HG02870 (cell line): Measurements from ENCODE around the gene OSBPL8.
"Not testable (repeated sequence)": the region's sequence is repeated elsewhere in the genome, so short reads cannot be mapped to it uniquely, and the experiment has no call there.

Experiments used
- ATAC-seq: cut with Tn5 transposase; IDR thresholded peaks from one replicate; pipeline ENCODE4 v1.9.1; 2021; ENCODE audit warnings: mild to moderate bottlenecking, moderate library complexity; ENCODE audit not compliant: unreplicated experiment

Gene OSBPL8

DNA sequence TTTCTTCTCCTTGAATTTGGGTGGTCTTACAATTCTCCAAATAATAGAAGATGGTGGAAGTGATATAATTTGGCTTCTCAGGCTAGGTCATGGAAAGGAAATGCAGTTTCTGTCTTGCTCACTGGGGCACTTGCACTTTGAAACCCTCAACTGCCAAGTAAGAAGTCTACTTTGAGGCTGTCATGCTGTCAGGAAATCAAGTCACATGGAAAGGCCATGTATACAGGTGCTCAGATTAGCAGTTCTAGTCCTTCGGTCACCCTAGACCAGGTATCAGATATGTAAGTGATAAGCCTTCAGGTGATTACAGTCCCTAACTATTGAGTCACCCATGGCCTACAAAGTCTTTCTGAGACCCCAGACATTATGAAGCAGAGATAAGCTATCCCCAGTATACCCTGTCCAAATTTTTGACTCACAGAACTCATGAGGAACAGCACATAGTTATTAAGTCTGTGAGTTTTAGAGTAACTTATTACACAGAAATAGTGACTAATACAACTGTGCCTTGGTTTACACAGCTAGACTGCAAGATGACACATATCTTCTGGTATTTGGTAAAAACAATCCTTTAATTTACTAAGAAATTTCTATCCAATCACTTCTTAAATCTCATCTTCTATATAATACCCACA, 185.1 kb downstream of the OSBPL8 start:
- no peak for ATAC-seq

DNA sequence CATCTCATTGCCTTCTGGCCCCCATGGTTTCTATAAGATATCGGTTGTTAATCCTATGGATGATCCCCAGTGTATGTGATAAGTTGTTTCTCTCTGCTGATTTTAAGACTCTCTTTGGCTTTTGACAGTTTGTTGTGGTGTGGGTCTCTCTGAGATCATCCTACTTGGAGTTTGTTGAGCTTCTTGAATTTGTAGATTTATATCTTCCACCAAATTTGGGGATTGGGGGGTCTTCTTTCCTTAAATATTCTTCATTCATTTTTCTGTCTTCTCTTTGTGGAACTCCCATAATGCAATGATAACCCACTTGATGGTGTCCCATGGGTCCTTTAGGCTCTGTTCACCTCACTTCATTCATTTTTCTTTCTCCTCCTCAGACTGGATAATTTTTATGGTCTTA, 191.3 kb downstream of the OSBPL8 start:
- no peak for ATAC-seq

DNA sequence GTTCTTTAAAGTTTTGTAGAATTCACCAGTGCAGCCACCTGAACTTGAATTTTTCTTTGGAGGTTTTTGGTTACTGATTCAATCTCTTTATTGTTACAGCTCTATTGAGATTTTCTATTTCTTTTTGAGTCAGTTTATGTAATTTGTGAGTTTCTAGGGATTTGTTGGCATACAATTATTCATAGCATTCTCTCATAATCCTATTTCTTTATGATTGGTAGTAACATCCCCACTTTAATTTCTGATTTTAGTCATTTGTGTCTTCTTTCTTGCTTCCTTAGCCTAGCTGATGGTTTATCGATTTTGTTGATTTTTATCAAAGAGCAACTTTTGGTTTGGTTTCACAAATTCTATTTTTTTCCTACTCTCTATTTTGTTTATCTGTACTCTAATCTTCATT, 193.4 kb downstream of the OSBPL8 start:
- no peak for ATAC-seq

DNA sequence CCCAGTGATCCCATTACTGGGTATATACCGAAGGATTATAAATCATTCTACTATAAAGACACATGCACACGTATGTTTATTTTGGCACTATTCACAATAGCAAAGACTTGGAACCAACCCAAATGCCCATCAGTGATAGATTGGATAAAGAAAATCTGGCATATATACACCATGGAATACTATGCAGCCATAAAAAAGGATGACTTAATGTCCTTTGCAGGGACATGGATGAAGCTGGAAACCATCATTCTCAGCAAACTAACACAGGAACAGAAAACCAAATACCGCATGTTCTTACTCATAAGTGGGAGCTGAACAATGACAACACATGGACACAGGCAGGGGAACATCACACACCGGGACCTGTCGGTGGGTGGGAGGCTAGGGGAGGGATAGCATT, 195.4 kb downstream of the OSBPL8 start:
- not testable (repeated sequence) for ATAC-seq

DNA sequence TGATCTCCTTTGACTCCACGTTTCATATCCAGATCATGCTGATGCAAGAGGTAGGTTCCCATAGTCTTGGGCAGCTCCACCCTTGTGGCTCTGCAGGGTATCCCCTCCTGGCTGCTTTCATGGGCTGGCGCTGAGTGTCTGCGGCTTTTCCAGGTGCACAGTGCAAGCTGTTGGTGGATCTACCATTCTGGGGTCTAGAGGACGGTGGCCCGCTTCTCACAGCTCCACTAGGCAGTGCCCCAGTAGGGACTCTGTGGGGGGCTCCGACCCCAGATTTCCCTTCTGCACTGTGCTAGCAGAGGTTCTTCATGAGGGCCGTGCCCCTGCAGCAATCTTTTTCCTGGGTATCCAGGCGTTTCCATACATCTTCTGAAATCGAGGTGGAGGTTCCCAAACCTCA, 199.3 kb downstream of the OSBPL8 start:
- no peak for ATAC-seq

DNA sequence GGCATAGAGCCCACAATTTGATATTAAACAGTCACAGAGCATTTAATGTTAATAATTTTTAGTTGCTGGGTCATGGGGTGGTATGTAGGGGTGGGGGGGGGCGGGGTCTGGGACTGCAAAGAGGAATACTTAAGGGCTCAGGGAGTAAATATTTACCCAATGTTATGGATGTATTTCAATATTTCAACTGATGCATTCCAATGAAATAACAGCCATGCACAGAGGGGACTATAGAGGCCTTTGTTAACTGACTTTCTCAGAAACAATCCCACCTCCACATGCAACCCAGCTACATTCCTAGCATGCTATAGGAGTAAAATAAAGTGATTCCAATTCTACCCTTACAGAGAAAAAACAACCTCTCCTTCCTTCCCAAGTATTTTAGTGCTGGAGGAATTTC, 203.5 kb downstream of the OSBPL8 start:
- ATAC-seq, result no peak

DNA sequence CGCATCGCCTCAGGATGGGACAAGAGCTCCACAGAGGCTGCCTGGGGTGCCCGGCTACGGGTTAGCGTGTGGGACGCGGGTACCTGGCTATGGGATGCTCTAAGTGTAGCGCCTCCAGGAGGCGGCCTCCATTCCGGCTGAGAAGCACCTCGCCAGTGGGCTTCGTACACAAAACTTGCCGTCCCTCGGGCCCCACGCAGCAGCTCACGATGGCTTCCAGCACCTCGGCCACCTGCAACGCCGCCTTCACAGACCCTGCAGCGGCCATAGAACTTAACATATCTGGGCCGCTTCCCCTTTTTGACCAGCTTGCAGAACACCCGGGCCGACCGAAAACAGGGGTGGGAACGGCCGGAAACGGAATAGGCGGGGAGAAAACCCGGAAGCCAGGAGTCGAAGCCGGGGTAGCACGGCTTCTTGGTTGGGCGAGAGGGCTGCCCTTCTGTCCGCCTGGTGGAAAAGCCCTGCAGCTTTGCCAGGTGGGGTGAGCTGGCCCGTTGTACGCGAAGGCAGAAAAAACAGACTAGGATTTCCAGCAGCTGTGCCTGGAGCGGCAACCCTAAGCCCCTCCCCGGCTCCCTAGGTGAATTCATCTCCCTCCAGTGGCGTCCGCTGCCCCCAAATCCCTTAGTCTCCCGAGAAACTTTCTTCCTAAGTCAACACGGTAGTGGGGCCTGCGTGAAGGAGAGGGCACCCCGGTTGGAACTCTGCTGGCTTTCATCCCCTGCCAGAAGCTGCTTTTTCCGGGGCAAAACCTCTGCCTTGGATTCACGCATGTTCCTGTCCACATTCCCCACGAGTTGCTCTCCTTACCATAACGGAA, 211.3 kb downstream of the OSBPL8 start, which contains the start of gene BBS10:
BBS10 (minus strand) TSS at position 337 of the 823 bp plus-strand sequence; CDS start at position 280, 57 bp downstream.
- ATAC-seq, result peak; percentile 97

DNA sequence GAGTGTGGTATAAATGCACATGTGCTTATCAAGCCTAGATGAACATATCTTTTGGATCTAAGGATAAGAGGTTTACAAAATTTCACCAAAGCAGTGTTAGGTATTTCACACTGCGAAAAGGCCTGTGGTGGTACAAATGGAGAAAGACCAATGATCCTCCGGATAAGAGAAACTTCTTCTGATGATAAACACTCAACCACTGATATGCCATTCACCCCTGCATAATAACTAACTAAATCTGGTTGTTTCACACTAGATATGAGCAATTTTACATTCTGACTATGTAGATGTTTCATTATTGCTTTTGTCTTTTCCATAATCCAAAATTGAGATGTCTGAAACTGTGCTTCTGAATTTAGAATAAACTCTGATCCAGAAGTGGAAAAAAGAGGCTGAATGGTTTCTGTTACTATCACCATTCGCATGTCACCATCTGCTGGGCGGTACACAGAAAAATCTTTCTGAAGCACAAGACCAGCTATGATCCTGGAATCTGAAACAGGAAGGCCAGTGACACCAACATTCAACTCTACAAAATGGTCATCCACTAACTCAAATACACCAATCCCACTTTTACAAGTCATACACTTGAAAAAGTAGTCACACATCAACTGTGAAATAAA, 212.7 kb downstream of the OSBPL8 start:
- peak; percentile 26 for ATAC-seq

DNA sequence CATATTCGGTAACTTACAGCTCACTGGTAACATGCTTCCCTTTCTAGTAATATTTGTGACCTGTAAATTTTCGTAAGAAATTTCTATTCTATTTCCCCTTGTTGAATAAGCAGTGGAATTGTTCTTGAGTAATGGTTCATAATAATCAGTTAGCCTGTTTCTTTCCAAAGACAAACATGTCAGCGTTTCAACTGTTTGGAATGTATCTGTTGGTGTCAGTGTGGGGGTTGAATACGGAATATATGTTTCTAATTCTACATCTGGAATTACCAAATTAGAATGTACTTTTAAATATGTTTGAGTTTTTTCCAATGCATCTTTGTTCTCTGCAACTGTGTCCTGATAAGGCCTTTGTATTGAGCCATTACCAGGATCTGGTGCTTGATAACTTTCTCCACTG, 213.3 kb downstream of the OSBPL8 start:
- ATAC-seq, result no peak

DNA sequence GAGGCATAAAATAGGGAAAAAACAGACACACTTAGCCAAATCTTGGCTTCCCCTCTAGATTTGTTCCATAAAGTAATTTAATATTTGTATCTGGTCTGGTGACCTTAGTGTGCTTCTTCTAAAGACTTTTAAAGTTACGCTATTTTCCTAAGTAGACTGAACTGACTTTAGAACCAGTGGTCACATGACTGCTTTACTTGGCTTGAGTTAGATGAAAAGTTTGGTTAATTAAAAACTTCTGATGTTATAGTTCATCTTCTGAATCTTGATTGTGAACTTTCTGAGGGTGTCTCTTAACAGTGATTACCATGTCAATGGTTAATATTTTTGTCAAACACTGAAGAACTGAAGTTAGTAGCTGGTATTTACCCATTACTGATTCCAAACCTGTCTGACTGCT, 214.0 kb downstream of the OSBPL8 start:
- no peak for ATAC-seq

DNA sequence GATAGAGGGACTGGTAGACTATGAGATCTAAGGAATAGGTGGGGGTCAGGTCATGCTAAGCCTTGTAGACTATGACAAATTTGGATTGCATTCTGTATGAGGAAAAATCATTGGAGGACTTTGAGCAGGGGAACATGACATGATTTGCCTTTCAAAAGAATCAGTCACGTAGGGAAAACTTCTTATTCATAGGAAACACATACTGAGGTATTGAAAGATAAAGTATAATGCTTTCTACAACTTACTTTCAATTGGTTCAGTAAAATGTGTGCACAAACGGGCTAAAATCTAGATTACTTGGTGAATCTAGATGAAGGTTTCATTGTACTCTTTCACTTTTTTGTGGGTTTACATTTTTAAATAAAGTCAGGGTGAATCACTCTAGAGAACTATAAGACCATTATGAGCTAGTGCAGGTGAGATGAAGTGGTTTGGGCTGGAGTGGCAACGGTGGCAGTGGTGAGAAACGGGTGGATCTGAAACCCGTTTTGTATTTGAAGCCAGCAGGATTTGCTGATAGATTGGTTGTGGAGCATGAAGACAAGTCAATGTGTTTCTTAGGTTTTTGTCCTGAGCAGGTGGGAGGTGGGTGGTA, 218.0 kb downstream of the OSBPL8 start:
- no peak for ATAC-seq

DNA sequence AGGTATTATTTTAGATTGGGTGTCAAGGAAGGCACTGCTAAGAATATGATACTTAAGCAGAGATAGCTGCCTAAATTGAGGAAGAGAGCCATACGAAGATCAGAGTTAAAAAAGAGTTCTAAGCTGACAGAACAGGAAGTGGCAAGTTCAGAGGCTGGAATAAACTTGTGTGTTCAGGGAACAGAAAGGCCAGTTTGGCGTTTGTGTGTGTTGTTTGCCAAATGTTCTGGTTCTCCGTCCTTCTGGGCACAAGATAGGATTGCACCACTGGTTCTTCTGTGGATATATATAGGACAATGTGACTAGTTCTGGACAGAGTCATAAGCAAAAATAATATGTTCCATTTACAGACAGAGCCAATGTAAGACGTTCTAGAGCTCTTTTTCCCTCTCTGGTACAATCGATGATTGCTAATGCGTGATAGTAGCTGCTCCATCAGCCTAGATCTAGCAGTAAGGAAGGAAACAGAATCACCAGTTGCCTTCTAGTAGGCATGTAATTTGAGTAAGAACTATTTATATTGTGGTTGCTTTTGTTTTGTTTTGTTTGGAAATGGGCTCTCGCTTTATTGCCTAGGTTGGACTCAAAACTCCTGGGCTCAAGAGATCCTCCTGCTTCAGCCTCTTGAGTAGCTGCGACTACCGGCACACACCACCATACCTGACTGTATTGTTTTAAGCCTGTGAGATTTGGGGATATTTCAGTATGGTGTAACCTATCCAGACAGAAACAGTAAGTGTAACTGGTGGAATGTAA, 218.7 kb downstream of the OSBPL8 start:
- no peak for ATAC-seq

DNA sequence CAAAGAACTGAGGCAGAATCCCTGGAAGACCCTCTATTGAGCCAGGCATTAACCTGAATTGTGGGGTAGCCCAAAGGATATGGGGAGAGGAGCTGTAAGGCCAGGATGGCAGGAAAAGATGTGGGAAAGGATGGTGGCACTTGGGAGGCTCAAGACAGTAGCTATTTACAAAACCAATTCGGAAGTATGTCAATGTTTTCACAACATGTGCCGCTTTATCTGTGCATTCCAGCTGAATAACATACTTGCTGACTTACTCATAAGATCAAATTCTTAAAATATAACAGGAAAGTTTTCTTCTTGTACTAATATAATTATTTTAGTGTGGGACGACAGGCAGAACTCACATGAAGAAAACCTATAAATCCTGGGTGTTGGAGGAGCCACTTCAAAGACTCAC, 222.0 kb downstream of the OSBPL8 start:
- no peak for ATAC-seq

DNA sequence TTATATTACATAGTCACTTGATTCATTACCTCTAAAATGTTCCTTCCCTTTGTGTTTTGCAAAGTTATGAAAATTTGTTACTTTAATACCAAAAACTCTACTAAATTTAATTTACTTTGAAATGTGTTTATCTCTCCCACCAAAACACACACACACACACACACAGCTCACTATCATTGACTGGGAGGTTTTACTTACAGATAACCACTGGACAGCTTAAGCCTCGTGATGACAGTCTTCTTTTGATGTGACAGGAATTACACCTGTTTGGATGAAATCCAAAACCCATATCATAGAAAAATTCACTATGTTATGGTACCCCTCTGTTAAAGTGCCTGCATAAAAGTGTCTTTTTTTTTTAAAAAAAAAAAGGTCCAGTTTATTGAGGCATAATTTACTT, 227.0 kb downstream of the OSBPL8 start:
- no peak for ATAC-seq

DNA sequence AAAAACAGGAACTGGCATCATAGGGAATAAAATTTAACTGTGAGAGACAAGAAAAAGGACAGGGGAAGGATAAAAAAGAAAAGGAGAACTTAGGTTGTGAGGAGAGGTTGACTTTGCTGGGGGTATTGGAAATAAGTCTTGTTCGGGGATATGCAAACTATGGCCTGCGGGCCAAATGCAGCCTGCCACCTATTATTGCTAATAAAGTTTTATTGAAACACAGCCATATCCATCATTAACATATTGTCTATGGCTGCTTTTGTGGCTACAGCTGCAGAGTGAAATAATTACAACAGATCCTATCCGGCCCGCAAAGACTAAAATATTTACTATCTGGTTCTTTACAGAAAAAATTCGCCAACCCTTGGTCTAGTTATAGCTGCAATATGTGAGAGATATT, 230.0 kb downstream of the OSBPL8 start:
- ATAC-seq, result no peak

DNA sequence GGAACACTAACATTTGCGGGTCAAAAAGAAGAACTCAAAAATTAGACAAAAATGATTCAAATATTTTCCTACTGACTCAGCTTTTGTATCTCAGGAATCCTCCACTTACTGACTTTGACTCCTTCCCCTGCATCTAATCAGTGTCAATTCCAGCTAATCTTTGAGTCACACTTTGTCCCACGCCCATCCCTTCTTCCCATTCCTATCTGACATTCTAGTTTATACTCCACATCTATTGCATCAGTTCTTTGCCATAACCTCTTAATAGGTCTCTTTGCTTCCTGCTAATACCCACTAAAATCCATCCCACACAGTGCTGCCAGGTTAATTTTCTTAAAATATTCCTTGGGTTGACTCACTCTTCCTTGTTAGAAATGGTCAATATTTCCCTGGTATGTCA, 230.4 kb downstream of the OSBPL8 start:
- ATAC-seq, result no peak

DNA sequence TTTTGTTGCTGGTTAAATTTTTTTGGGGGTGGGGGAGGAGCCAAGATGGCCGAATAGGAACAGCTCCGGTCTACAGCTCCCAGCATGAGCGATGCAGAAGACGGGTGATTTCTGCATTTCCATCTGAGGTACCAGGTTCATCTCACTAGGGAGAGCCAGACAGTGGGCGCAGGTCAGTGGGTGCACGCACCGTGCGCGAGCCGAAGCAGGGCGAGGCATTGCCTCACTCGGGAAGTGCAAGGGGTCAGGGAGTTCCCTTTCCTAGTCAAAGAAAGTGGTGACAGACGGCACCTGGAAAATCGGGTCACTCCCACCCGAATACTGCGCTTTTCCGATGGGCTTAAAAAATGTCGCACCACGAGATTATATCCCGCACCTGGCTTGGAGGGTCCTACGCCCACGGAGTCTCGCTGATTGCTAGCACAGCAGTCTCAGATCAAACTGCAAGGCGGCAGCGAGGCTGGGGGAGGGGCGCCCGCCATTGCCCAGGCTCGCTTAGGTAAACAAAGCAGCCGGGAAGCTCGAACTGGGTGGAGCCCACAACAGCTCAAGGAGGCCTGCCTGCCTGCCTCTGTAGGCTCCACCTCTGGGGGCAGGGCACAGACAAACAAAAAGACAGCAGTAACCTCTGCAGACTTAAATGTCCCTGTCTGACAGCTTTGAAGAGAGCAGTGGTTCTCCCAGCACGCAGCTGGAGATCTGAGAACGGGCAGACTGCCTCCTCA, 239.8 kb downstream of the OSBPL8 start:
- not testable (repeated sequence) for ATAC-seq

DNA sequence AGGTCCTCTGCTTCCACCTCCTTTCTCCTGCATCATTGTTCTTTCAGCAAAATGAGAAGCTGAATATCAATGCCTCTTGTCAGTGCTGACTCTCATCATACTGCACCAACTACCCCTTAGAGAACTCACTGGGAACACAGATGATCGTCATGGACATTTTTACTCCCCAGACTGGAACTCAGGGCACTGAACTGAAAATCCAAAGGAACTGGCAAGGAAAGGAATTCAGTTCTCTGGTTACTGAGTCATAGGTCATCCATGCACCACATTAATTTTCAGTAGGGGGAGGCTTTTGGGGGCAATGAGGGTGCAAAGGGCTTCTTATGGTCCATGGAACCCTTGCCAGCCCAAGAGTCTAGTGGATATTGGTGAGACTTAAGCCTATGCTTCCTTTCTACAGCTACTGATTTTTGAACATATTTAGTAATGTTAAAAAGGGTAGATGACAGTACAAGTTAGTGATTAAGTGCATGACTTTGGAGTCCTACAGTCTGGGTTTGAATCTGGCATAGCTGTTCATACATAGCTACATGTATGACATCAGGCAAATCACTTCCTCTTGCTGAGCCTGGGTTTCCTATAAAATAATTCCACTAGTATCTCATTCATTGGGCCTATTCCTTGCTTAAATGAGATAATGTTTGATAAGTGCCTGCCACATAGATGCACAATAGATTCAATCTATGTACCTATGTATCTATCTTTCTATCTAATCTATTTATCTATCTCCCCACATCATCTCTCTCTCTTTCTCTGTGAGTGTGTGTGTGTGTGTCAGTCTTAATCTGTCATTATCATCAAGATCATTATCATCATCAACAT, 240.6 kb downstream of the OSBPL8 start:
- ATAC-seq, result no peak

DNA sequence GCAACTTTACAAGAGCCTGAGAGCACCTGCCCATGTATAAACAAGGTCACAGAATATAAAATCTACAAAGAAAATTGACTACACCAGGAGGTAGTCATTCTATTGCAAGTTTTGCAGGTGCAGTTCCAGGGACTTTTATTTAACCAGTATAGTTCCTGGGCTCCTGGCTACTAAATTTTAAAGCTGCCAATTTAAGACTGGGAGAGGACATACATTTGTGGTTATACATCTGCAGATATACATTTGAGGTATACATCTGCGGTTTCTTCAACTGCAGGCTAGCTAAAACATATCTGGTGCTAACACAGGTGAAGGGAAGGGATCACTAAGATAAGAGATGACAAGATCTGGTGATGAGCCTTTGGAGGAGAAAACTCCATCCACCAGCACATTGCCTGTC, 241.6 kb downstream of the OSBPL8 start:
- ATAC-seq, result no peak
